SJCRH30 (cell line): ENCODE results near the gene CALCOCO1. TPM values are rescaled to one million over a fixed set of nuclear protein-coding genes. Genes with fewer than 3 reads are reported as not detected.
A peak's percentile ranks its signal among the peaks of the same experiment; 100 is the strongest.
"Not testable (repeated sequence)": the region's sequence is repeated elsewhere in the genome, so short reads cannot be mapped to it uniquely, and the experiment has no call there.

Source experiments
- DNase-seq, 2 experiments: peaks; one replicate each; pipeline ENCODE4 v3.0.0-alpha.2; 2015 to 2020
- H3K27ac ChIP-seq: fragments of 250-450 bp; sonication (Bioruptor Pico); 2 replicates; pipeline ENCODE4 v1.5.1; 2020; ENCODE audit warnings: mild to moderate bottlenecking, moderate library complexity
- H3K27me3 ChIP-seq: fragments of 250-450 bp; sonication (Bioruptor Pico); 2 replicates; pipeline ENCODE4 v1.5.1; 2020; ENCODE audit warnings: mild to moderate bottlenecking, moderate library complexity
- H3K36me3 ChIP-seq: fragments of 250-450 bp; sonication (Bioruptor Pico); 2 replicates; pipeline ENCODE4 v1.5.1; 2020; ENCODE audit warnings: mild to moderate bottlenecking, moderate library complexity
- H3K4me1 ChIP-seq: fragments of 250-450 bp; sonication (Bioruptor Pico); 2 replicates; pipeline ENCODE4 v1.5.1; 2020; ENCODE audit warnings: mild to moderate bottlenecking, moderate library complexity
- H3K4me3 ChIP-seq: fragments of 250-450 bp; sonication (Bioruptor Pico); 2 replicates; pipeline ENCODE4 v1.5.1; 2020; ENCODE audit warnings: mild to moderate bottlenecking, moderate library complexity
- H3K9me3 ChIP-seq: fragments of 250-450 bp; sonication (Bioruptor Pico); replicated peaks from 2 replicates; pipeline ENCODE4 v1.5.1; 2020; ENCODE audit warnings: mild to moderate bottlenecking, moderate library complexity
- total RNA-seq: library from RNA; depleted of rRNA; stranded (reverse); fragments of >200 nt; shearing (Covaris generic); gene quantifications from 2 replicates; pipeline ENCODE4 v1.2.3, GENCODE V29; 2014

CALCOCO1 gene
- total RNA-seq, 1 experiment from 2014 or later = 20.3 TPM

GRCh38 chr12:53729644-53730043 lies 2.4 kb upstream of the CALCOCO1 start:
- Histone ChIP-seq H3K4me3 (no peak overlapping the region), H3K27me3 (0 out of 2 replicates have a peak, but pooled peaks cover under 1% of the 10 kb centered on the region), H3K36me3 (no peaks in the 10 kb centered on the region), H3K4me1 (no peaks in the 10 kb centered on the region), H3K27ac (no peak overlapping the region), H3K9me3 (no peaks in the 10 kb centered on the region)
- DNase-seq = no peak

GRCh38 chr12:53728206-53728605 lies 954 bp upstream of the CALCOCO1 start:
- Histone ChIP-seq H3K4me1 (no peaks in the 10 kb centered on the region), H3K4me3 (peak overlapping the region; percentile 69), H3K27me3 (no peaks in the 10 kb centered on the region), H3K27ac (no peak overlapping the region), H3K9me3 (no peaks in the 10 kb centered on the region), H3K36me3 (no peaks in the 10 kb centered on the region)
- DNase-seq = no peak

- Histone ChIP-seq H3K4me1 (no peaks in the 10 kb centered on the region), H3K27me3 (no peaks in the 10 kb centered on the region), H3K36me3 (no peaks in the 10 kb centered on the region), H3K9me3 (no peaks in the 10 kb centered on the region), H3K27ac (0 out of 2 replicates have a peak overlapping the region, but pooled peaks have one; percentile 9), H3K4me3 (peak overlapping the region; percentile 69)
- peak; percentile 21 to 42 for DNase-seq
These were observed 324 bp downstream of the CALCOCO1 start for GRCh38 chr12:53726946-53727309.

- no peak for DNase-seq
- Histone ChIP-seq H3K4me1 (no peaks in the 10 kb centered on the region), H3K9me3 (no peaks in the 10 kb centered on the region), H3K27me3 (no peaks in the 10 kb centered on the region), H3K27ac (no peak overlapping the region), H3K4me3 (peak overlapping the region; percentile 69), H3K36me3 (no peaks in the 10 kb centered on the region)
These were observed 911 bp downstream of the CALCOCO1 start for GRCh38 chr12:53726341-53726740.

GRCh38 chr12:53725824-53726223 lies 1.4 kb downstream of the CALCOCO1 start:
- no peaks in the 10 kb centered on the region for H3K36me3 ChIP-seq
- H3K9me3 ChIP-seq = no peaks in the 10 kb centered on the region
- no peaks in the 10 kb centered on the region for H3K27me3 ChIP-seq
- no peak overlapping the region for H3K4me3 ChIP-seq
- no peaks in the 10 kb centered on the region for H3K4me1 ChIP-seq
- H3K27ac ChIP-seq = no peak overlapping the region
- no peak for DNase-seq

- Histone ChIP-seq H3K27me3 (no peaks in the 10 kb centered on the region), H3K4me1 (no peaks in the 10 kb centered on the region), H3K36me3 (no peaks in the 10 kb centered on the region), H3K4me3 (no peak overlapping the region), H3K9me3 (no peaks in the 10 kb centered on the region), H3K27ac (no peak overlapping the region)
- DNase-seq = no peak
These were observed 4.7 kb downstream of the CALCOCO1 start for GRCh38 chr12:53722450-53723041.

- Histone ChIP-seq H3K36me3 (no peaks in the 10 kb centered on the region), H3K4me1 (no peaks in the 10 kb centered on the region)
These were observed 6.3 kb downstream of the CALCOCO1 start for GRCh38 chr12:53720946-53721345.

GRCh38 chr12:53719649-53720048 lies 7.6 kb downstream of the CALCOCO1 start:
- Histone ChIP-seq H3K9me3 (no peaks in the 10 kb centered on the region), H3K27me3 (no peaks in the 10 kb centered on the region), H3K27ac (no peak overlapping the region), H3K4me3 (no peak overlapping the region), H3K4me1 (no peaks in the 10 kb centered on the region), H3K36me3 (no peaks in the 10 kb centered on the region)
- no peak for DNase-seq

More at GRCh38 chr12:53720946-53721345, 6.3 kb downstream of the CALCOCO1 start:
- H3K27ac ChIP-seq = no peak overlapping the region
- no peak for DNase-seq
- no peaks in the 10 kb centered on the region for H3K9me3 ChIP-seq
- no peaks in the 10 kb centered on the region for H3K27me3 ChIP-seq
- no peak overlapping the region for H3K4me3 ChIP-seq

- not testable (repeated sequence) for H3K4me3 ChIP-seq, H3K27me3 ChIP-seq, H3K36me3 ChIP-seq, H3K9me3 ChIP-seq, H3K4me1 ChIP-seq, H3K27ac ChIP-seq, DNase-seq
These were observed 8.7 kb downstream of the CALCOCO1 start for GRCh38 chr12:53718567-53718966.

- no peak for DNase-seq
- Histone ChIP-seq H3K36me3 (no peaks in the 10 kb centered on the region), H3K9me3 (no peaks in the 10 kb centered on the region), H3K27ac (no peak overlapping the region), H3K4me3 (no peak overlapping the region), H3K27me3 (no peaks in the 10 kb centered on the region), H3K4me1 (no peaks in the 10 kb centered on the region)
These were observed 9.9 kb downstream of the CALCOCO1 start for GRCh38 chr12:53717319-53717718.

- no peaks in the 10 kb centered on the region for H3K9me3 ChIP-seq
- no peak overlapping the region for H3K4me3 ChIP-seq
- H3K27me3 ChIP-seq = no peaks in the 10 kb centered on the region
- no peak for DNase-seq
- no peak overlapping the region for H3K27ac ChIP-seq
- no peaks in the 10 kb centered on the region for H3K4me1 ChIP-seq
- H3K36me3 ChIP-seq = no peaks in the 10 kb centered on the region
These were observed 13.2 kb downstream of the CALCOCO1 start for GRCh38 chr12:53714004-53714403.

- H3K4me1 ChIP-seq = no peaks in the 10 kb centered on the region
- H3K9me3 ChIP-seq = no peaks in the 10 kb centered on the region
- no peak overlapping the region for H3K4me3 ChIP-seq
- no peaks in the 10 kb centered on the region for H3K36me3 ChIP-seq
- no peak for DNase-seq
- H3K27ac ChIP-seq = no peak overlapping the region
- no peaks in the 10 kb centered on the region for H3K27me3 ChIP-seq
These were observed 13.7 kb downstream of the CALCOCO1 start for GRCh38 chr12:53713516-53713915.

- Histone ChIP-seq H3K27ac (no peak overlapping the region), H3K36me3 (no peaks in the 10 kb centered on the region), H3K27me3 (no peaks in the 10 kb centered on the region), H3K4me1 (no peaks in the 10 kb centered on the region), H3K4me3 (no peak overlapping the region), H3K9me3 (no peaks in the 10 kb centered on the region)
- no peak for DNase-seq
These were observed 15.1 kb downstream of the CALCOCO1 start for GRCh38 chr12:53712059-53712643.

GRCh38 chr12:53710091-53710490 lies 17.2 kb downstream of the CALCOCO1 start:
- H3K4me3 ChIP-seq = no peak overlapping the region
- H3K4me1 ChIP-seq = no peaks in the 10 kb centered on the region
- no peaks in the 10 kb centered on the region for H3K9me3 ChIP-seq
- no peak for DNase-seq
- H3K27ac ChIP-seq = no peak overlapping the region
- H3K36me3 ChIP-seq = no peaks in the 10 kb centered on the region
- no peaks in the 10 kb centered on the region; the same call in 1 of the 2 replicates for H3K27me3 ChIP-seq

GRCh38 chr12:53709671-53710070 lies 17.6 kb downstream of the CALCOCO1 start:
- Histone ChIP-seq H3K4me1 (no peaks in the 10 kb centered on the region), H3K4me3 (no peak overlapping the region), H3K9me3 (no peaks in the 10 kb centered on the region), H3K27ac (no peak overlapping the region), H3K36me3 (no peaks in the 10 kb centered on the region), H3K27me3 (no peaks in the 10 kb centered on the region; the same call in 1 of the 2 replicates)
- no peak for DNase-seq

GRCh38 chr12:53706080-53706479 lies 21.2 kb downstream of the CALCOCO1 start:
- Histone ChIP-seq H3K9me3 (no peaks in the 10 kb centered on the region), H3K4me3 (no peak overlapping the region), H3K4me1 (no peaks in the 10 kb centered on the region), H3K27me3 (no peaks in the 10 kb centered on the region; the same call in none of the 2 replicates), H3K36me3 (no peaks in the 10 kb centered on the region), H3K27ac (no peak overlapping the region)
- no peak for DNase-seq
